Measurements from ENCODE around the gene KIAA1217. TPM values are rescaled to one million over a fixed set of nuclear protein-coding genes. Genes with fewer than 3 reads are reported as not detected.
A peak's percentile ranks its signal among the peaks of the same experiment; 100 is the strongest.

Gene KIAA1217
- total RNA-seq, 2 donors from 2014 or later = 92.5 to 188 TPM

DNA sequence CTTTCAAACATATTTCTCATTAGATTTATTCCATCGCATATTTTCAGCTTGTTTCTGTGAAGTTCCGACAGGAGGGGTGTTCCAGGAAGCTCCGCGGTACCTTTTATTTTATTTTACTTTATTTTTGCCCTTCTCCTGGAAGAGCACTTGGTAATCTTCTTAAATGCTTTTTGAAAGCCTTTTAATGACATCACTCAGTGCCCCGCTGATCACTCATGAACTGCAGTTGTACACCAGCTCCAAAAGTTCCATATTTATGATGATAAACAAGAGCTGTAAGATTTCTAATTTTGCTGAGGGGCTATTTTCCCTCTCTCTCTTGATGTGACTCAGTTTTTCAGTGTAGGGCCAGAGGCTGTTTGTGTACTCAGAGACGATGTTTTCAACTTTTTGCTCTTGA lies 144.4 kb downstream of the KIAA1217 start:
- H3K9me3 ChIP-seq = no peaks in the 10 kb centered on the region
- no peak overlapping the region for H3K27ac ChIP-seq
- no peak overlapping the region for H3K4me3 ChIP-seq
- WGBS = 74% methylated on average over 6 of the region's 6 CpGs
- TF ChIP-seq POLR2AphosphoS5 (IDR thresholded peaks at IDR 0.05) (no peak), POLR2A (IDR thresholded peaks at IDR 0.05) (no peak), CTCF (IDR thresholded peaks at IDR 0.05) (no peak)
- H3K36me3 ChIP-seq = no peaks in the 10 kb centered on the region
- no peaks in the 10 kb centered on the region for H3K4me1 ChIP-seq (replicated peaks)
- H3K27me3 ChIP-seq (replicated peaks; ENCODE audit: insufficient read depth) = no peaks in the 10 kb centered on the region
- intact Hi-C loops (cut with DNase I) = no loop called here
- no peak for DNase-seq (ENCODE audit: low spot score)

DNA sequence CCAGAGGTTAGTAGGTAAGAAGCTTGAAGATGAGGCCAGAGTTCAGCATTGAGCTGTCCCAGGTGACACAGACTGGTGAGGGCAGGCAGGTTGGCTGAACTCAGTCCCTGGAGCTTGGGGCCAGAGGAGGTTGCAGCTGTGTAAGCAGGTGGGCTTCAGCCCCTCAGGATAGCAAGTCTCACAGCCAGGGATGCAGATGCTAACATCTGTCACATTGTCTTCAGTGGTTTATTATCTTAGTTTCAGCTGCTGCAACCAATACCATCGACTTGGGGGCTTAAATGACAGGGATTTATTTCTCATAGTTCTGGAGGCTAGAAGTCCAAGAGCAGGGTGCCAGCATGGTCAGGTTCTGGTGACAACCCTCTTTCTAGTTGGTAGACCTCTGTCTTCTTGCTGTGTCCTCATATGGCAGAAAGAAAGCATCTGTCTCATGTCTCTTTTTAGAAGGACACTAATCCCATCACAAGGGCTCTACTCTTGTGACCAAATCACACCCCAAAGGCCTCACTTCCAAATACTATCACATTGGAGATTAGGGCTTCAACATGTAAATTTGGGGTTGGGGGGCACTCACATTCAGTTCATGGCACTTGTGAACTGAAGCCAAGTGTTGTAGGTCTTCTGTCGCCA lies 146.2 kb downstream of the KIAA1217 start:
- H3K27ac ChIP-seq = no peak overlapping the region
- no peaks in the 10 kb centered on the region for H3K9me3 ChIP-seq
- intact Hi-C loops (cut with DNase I) = no loop called here
- H3K4me1 ChIP-seq (replicated peaks) = no peaks in the 10 kb centered on the region
- H3K36me3 ChIP-seq = no peaks in the 10 kb centered on the region
- no peak overlapping the region for H3K4me3 ChIP-seq
- no peak for TF ChIP-seq POLR2A (IDR thresholded peaks at IDR 0.05)
- TF ChIP-seq CTCF (IDR thresholded peaks at IDR 0.05) = no peak
- no peak for TF ChIP-seq POLR2AphosphoS5 (IDR thresholded peaks at IDR 0.05)
- H3K27me3 ChIP-seq (replicated peaks; ENCODE audit: insufficient read depth) = no peaks in the 10 kb centered on the region
- WGBS = 71% methylated on average over 2 of the region's 2 CpGs
- DNase-seq (ENCODE audit: low spot score) = no peak

DNA sequence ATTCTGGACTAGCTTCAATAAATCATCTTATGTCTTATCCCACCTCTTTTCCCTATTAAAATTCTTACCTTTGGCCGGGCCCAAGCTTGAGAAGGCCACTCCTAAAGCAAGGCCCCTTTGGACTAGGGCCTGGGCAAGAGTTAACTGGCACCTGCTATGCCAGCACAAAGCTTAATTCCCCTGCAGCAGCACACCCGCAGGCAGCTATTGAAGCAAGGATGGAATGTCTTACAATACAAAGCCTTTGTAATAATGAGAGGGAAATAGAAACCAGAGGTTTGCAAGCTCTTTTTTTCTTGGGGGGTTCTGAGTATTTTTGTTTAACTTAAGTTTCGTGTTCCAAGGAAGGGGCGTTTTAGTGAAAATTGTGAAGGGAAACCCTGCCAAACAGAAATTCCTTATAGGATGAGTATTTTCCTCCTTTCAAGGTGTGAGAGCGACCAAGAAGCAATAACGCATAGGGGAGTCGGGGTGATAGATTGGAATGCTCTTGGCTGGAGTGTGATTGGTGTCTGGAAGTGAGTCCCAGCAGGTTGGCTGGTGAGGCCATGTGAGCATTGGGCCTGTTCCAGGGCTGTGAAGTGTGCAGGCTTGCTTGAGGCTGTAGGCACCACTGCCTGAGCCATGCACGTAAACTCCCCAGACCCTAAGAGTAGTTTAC lies 148.5 kb downstream of the KIAA1217 start:
- peak overlapping the region in 1 of 2 donors; percentile 19 for H3K27ac ChIP-seq
- intact Hi-C loops (cut with DNase I) = no loop called here
- 53% methylated on average over 8 of the region's 8 CpGs for WGBS
- no peaks in the 10 kb centered on the region for H3K27me3 ChIP-seq (replicated peaks; ENCODE audit: insufficient read depth)
- TF ChIP-seq POLR2A (IDR thresholded peaks at IDR 0.05) (no peak), CTCF (IDR thresholded peaks at IDR 0.05) (no peak), POLR2AphosphoS5 (IDR thresholded peaks at IDR 0.05) (no peak)
- H3K36me3 ChIP-seq = no peaks in the 10 kb centered on the region
- no peaks in the 10 kb centered on the region for H3K4me1 ChIP-seq (replicated peaks)
- peak; percentile 53 for DNase-seq (ENCODE audit: low spot score)
- no peak overlapping the region for H3K4me3 ChIP-seq
- H3K9me3 ChIP-seq = no peaks in the 10 kb centered on the region

GRCh38 chr10:24358022-24358421 lies 149.1 kb downstream of the KIAA1217 start:
- H3K36me3 ChIP-seq = no peaks in the 10 kb centered on the region
- no peak for TF ChIP-seq POLR2A (IDR thresholded peaks at IDR 0.05)
- no peak for TF ChIP-seq CTCF (IDR thresholded peaks at IDR 0.05)
- no peak for TF ChIP-seq POLR2AphosphoS5 (IDR thresholded peaks at IDR 0.05)
- H3K4me3 ChIP-seq = no peak overlapping the region
- peak overlapping the region in 1 of 2 donors; percentile 19 for H3K27ac ChIP-seq
- H3K9me3 ChIP-seq = no peaks in the 10 kb centered on the region
- H3K27me3 ChIP-seq (replicated peaks; ENCODE audit: insufficient read depth) = no peaks in the 10 kb centered on the region
- WGBS = 61% methylated on average over 4 of the region's 4 CpGs
- DNase-seq (ENCODE audit: low spot score) = no peak
- intact Hi-C loops (cut with DNase I) = no loop called here
- no peaks in the 10 kb centered on the region for H3K4me1 ChIP-seq (replicated peaks)

Data from prostate gland (tissue), 2 donors.